Measurements from ENCODE around the gene TOPAZ1. TPM values are rescaled to one million over a fixed set of nuclear protein-coding genes. Genes with fewer than 3 reads are reported as not detected.

TOPAZ1 gene
- total and polyA plus RNA-seq, 3 experiments from 2014 or later, result not detected

DNA sequence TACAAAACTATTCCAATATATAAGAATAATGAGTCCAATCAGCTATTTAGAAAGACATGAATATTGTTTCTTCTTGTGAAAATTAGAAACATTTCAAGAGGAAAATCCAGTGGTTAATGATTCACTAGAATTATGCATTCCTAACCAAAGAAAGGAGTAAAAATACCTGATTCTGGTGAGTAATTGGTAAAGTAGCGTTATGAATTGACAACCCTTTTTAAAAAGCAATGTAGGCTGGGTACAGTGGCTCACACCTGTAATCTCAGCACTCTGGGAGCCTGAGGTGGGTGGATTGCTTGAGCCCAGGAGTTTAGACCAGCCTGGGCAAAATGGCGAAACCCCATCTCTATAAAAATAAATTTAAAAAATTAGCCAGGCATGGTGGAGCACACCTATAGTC lies 43.3 kb downstream of the TOPAZ1 start:
- Mint-ChIP-seq H3K4me1 (no peaks in the 10 kb centered on the region), H3K27ac (no peak overlapping the region), H3K9me3 (no peaks in the 10 kb centered on the region), H3K4me3 (no peak overlapping the region), H3K27me3 (peaks cover 10 to 35% of the 10 kb centered on the region in 2 donors), H3K36me3 (no peaks in the 10 kb centered on the region)
- ChIA-PET POLR2A (no interaction called here), CTCF (no interaction called here)
- H3K36me3 ChIP-seq (ENCODE audit: insufficient read depth, low read length), result no peaks in the 10 kb centered on the region
- no peaks in the 10 kb centered on the region for H3K9me3 ChIP-seq (ENCODE audit: low read length)
- H3K4me1 ChIP-seq (ENCODE audit: insufficient read depth, low read length), result no peaks in the 10 kb centered on the region
- H3K4me3 ChIP-seq (ENCODE audit: low read length), result no peak overlapping the region
- no peak overlapping the region for H3K27ac ChIP-seq (ENCODE audit: low read depth, low read length)
- no peaks in the 10 kb centered on the region for H3K27me3 ChIP-seq (ENCODE audit: insufficient read depth, low read length, poor library complexity, severe bottlenecking)
- DNase-seq, result no peak

- no peak for DNase-seq
- CTCF ChIA-PET, result no interaction called here
- no peaks in the 10 kb centered on the region for H3K36me3 ChIP-seq (ENCODE audit: insufficient read depth, low read length)
These were observed 48.3 kb downstream of the TOPAZ1 start for GRCh38 chr3:44289882-44290462.

DNA sequence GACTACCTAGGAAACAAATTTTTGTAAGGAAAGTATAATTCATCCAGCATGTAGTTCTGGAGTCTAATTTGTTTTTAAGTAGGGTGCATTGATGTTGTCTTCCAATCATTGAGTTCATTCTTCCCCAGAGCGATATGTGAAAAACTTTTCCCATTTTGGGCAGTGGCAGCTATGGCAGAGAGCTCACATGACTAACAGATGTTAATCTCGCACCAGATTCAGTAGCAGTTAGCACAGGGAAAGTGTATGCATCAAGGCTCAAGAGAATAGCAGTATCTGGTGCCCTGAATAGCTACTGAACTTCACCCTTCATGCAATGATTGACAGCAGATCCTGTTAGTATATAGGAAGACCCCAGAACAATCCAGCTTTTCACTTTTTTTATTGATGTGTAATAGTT lies 50.6 kb downstream of the TOPAZ1 start:
- no peaks in the 10 kb centered on the region for H3K27me3 ChIP-seq (ENCODE audit: insufficient read depth, low read length, poor library complexity, severe bottlenecking)
- no peaks in the 10 kb centered on the region for H3K36me3 ChIP-seq (ENCODE audit: insufficient read depth, low read length)
- no peaks in the 10 kb centered on the region for H3K36me3 Mint-ChIP-seq
- H3K27ac Mint-ChIP-seq, result no peak overlapping the region
- no peak overlapping the region for H3K27ac ChIP-seq (ENCODE audit: low read depth, low read length)
- no peak overlapping the region for H3K4me3 Mint-ChIP-seq
- POLR2A ChIA-PET, result no interaction called here
- H3K4me3 ChIP-seq (ENCODE audit: low read length), result no peak overlapping the region
- no peak for DNase-seq
- no peaks in the 10 kb centered on the region for H3K4me1 Mint-ChIP-seq
- peaks cover 14 to 46% of the 10 kb centered on the region in 2 donors for H3K27me3 Mint-ChIP-seq
- H3K9me3 ChIP-seq (ENCODE audit: low read length), result no peaks in the 10 kb centered on the region
- CTCF ChIA-PET, result no interaction called here
- no peaks in the 10 kb centered on the region for H3K4me1 ChIP-seq (ENCODE audit: insufficient read depth, low read length)
- no peaks in the 10 kb centered on the region for H3K9me3 Mint-ChIP-seq

More at GRCh38 chr3:44289882-44290462, 48.3 kb downstream of the TOPAZ1 start:
- no peak overlapping the region for H3K4me3 Mint-ChIP-seq
- Histone ChIP-seq H3K27ac (ENCODE audit: low read depth, low read length) (no peak overlapping the region), H3K4me1 (ENCODE audit: insufficient read depth, low read length) (no peaks in the 10 kb centered on the region), H3K27me3 (ENCODE audit: insufficient read depth, low read length, poor library complexity, severe bottlenecking) (no peaks in the 10 kb centered on the region), H3K9me3 (ENCODE audit: low read length) (no peaks in the 10 kb centered on the region), H3K4me3 (ENCODE audit: low read length) (no peak overlapping the region)
- H3K9me3 Mint-ChIP-seq, result no peaks in the 10 kb centered on the region
- no peaks in the 10 kb centered on the region for H3K4me1 Mint-ChIP-seq
- H3K27me3 Mint-ChIP-seq, result peaks cover 6 to 31% of the 10 kb centered on the region in 2 donors
- H3K36me3 Mint-ChIP-seq, result no peaks in the 10 kb centered on the region
- POLR2A ChIA-PET, result no interaction called here
- H3K27ac Mint-ChIP-seq, result no peak overlapping the region

DNA sequence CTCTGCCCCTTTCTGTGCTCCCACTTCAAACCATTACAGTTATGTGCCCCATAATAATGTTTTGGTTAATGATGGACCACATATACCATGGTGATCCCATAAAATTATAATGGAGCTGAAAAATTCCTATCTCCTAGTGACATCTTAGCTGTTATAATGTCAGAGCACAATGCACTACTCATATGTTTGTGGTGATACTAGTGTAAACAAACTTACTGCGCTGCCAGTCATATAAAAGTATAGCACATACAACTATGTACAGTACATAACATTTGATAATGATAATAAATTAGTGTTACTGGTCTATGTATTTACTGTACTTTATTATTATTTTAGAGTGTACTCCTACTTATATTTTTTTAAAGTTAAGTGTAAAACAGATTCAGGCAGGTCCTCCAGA lies 51.3 kb downstream of the TOPAZ1 start:
- ChIA-PET CTCF (no interaction called here), POLR2A (no interaction called here)
- H3K27ac ChIP-seq (ENCODE audit: low read depth, low read length), result no peak overlapping the region
- H3K27ac Mint-ChIP-seq, result no peak overlapping the region
- H3K36me3 Mint-ChIP-seq, result no peaks in the 10 kb centered on the region
- no peaks in the 10 kb centered on the region for H3K9me3 Mint-ChIP-seq
- H3K9me3 ChIP-seq (ENCODE audit: low read length), result no peaks in the 10 kb centered on the region
- H3K4me3 Mint-ChIP-seq, result no peak overlapping the region
- H3K27me3 Mint-ChIP-seq, result peaks cover 14 to 46% of the 10 kb centered on the region in 2 donors
- no peaks in the 10 kb centered on the region for H3K4me1 ChIP-seq (ENCODE audit: insufficient read depth, low read length)
- no peaks in the 10 kb centered on the region for H3K36me3 ChIP-seq (ENCODE audit: insufficient read depth, low read length)
- H3K4me3 ChIP-seq (ENCODE audit: low read length), result no peak overlapping the region
- DNase-seq, result no peak
- H3K4me1 Mint-ChIP-seq, result no peaks in the 10 kb centered on the region
- no peaks in the 10 kb centered on the region for H3K27me3 ChIP-seq (ENCODE audit: insufficient read depth, low read length, poor library complexity, severe bottlenecking)

GRCh38 chr3:44297255-44297654 lies 55.6 kb downstream of the TOPAZ1 start:
- no peaks in the 10 kb centered on the region for H3K36me3 Mint-ChIP-seq
- CTCF ChIA-PET, result no interaction called here
- no peak overlapping the region for H3K27ac ChIP-seq (ENCODE audit: low read depth, low read length)
- no peaks in the 10 kb centered on the region for H3K9me3 Mint-ChIP-seq
- H3K27me3 ChIP-seq (ENCODE audit: insufficient read depth, low read length, poor library complexity, severe bottlenecking), result no peaks in the 10 kb centered on the region
- H3K9me3 ChIP-seq (ENCODE audit: low read length), result no peaks in the 10 kb centered on the region
- H3K27me3 Mint-ChIP-seq, result peaks cover 10 to 29% of the 10 kb centered on the region in 2 donors
- no peaks in the 10 kb centered on the region for H3K36me3 ChIP-seq (ENCODE audit: insufficient read depth, low read length)
- no peaks in the 10 kb centered on the region for H3K4me1 ChIP-seq (ENCODE audit: insufficient read depth, low read length)
- POLR2A ChIA-PET, result no interaction called here
- H3K4me3 ChIP-seq (ENCODE audit: low read length), result no peak overlapping the region
- no peaks in the 10 kb centered on the region for H3K4me1 Mint-ChIP-seq
- H3K4me3 Mint-ChIP-seq, result no peak overlapping the region
- DNase-seq, result no peak
- H3K27ac Mint-ChIP-seq, result no peak overlapping the region

- H3K4me1 ChIP-seq (ENCODE audit: insufficient read depth, low read length), result no peaks in the 10 kb centered on the region
- Mint-ChIP-seq H3K4me1 (no peaks in the 10 kb centered on the region), H3K27ac (no peak overlapping the region), H3K36me3 (no peaks in the 10 kb centered on the region), H3K27me3 (peaks cover 11 to 24% of the 10 kb centered on the region in 2 donors), H3K9me3 (no peaks in the 10 kb centered on the region), H3K4me3 (no peak overlapping the region)
- POLR2A ChIA-PET, result no interaction called here
- no peaks in the 10 kb centered on the region for H3K9me3 ChIP-seq (ENCODE audit: low read length)
- no peak overlapping the region for H3K27ac ChIP-seq (ENCODE audit: low read depth, low read length)
- CTCF ChIA-PET, result no interaction called here
- no peaks in the 10 kb centered on the region for H3K27me3 ChIP-seq (ENCODE audit: insufficient read depth, low read length, poor library complexity, severe bottlenecking)
- H3K36me3 ChIP-seq (ENCODE audit: insufficient read depth, low read length), result no peaks in the 10 kb centered on the region
- no peak for DNase-seq
- no peak overlapping the region for H3K4me3 ChIP-seq (ENCODE audit: low read length)
These were observed 60.1 kb downstream of the TOPAZ1 start for GRCh38 chr3:44301746-44302145.

GRCh38 chr3:44309500-44309899 lies 67.8 kb downstream of the TOPAZ1 start:
- Histone ChIP-seq H3K4me1 (ENCODE audit: insufficient read depth, low read length) (no peaks in the 10 kb centered on the region), H3K27me3 (ENCODE audit: insufficient read depth, low read length, poor library complexity, severe bottlenecking) (no peaks in the 10 kb centered on the region), H3K9me3 (ENCODE audit: low read length) (no peaks in the 10 kb centered on the region), H3K36me3 (ENCODE audit: insufficient read depth, low read length) (no peaks in the 10 kb centered on the region), H3K27ac (ENCODE audit: low read depth, low read length) (no peak overlapping the region), H3K4me3 (ENCODE audit: low read length) (no peak overlapping the region)
- H3K27ac Mint-ChIP-seq, result no peak overlapping the region
- peaks cover 14 to 35% of the 10 kb centered on the region in 2 donors for H3K27me3 Mint-ChIP-seq
- H3K4me1 Mint-ChIP-seq, result no peaks in the 10 kb centered on the region
- DNase-seq, result no peak
- ChIA-PET CTCF (no interaction called here), POLR2A (no interaction called here)
- no peak overlapping the region for H3K4me3 Mint-ChIP-seq
- no peaks in the 10 kb centered on the region for H3K9me3 Mint-ChIP-seq
- H3K36me3 Mint-ChIP-seq, result no peaks in the 10 kb centered on the region

DNA sequence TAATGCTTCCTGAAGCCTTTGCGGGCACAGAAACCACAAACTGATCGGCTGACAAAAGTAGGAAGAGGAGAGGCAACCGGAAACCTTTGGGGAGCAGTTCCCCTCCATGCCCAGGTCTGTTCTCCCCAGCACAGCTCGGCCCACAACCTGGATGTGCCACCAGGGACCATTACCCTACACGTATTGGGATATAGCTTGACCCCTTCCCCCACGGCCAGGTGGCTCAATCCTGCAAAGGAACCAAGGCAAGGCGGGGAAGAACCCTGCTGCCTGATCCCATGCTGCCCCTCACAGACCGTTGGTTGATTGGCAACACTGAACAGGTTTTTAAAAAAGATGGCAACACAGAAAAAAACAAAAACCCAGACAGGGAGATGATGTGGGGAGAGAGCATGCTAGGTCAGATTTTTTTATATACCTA lies 77.2 kb downstream of the TOPAZ1 start:
- no peak overlapping the region for H3K4me3 Mint-ChIP-seq
- Histone ChIP-seq H3K27me3 (ENCODE audit: insufficient read depth, low read length, poor library complexity, severe bottlenecking) (peaks cover 3% of the 10 kb centered on the region), H3K4me3 (ENCODE audit: low read length) (no peak overlapping the region), H3K27ac (ENCODE audit: low read depth, low read length) (no peak overlapping the region), H3K9me3 (ENCODE audit: low read length) (no peaks in the 10 kb centered on the region), H3K36me3 (ENCODE audit: insufficient read depth, low read length) (no peaks in the 10 kb centered on the region), H3K4me1 (ENCODE audit: insufficient read depth, low read length) (no peaks in the 10 kb centered on the region)
- ChIA-PET POLR2A (no interaction called here), CTCF (no interaction called here)
- no peaks in the 10 kb centered on the region for H3K4me1 Mint-ChIP-seq
- no peaks in the 10 kb centered on the region for H3K36me3 Mint-ChIP-seq
- no peak for DNase-seq
- peaks cover 13 to 20% of the 10 kb centered on the region in 2 donors for H3K27me3 Mint-ChIP-seq
- H3K9me3 Mint-ChIP-seq, result no peaks in the 10 kb centered on the region
- H3K27ac Mint-ChIP-seq, result no peak overlapping the region

DNA sequence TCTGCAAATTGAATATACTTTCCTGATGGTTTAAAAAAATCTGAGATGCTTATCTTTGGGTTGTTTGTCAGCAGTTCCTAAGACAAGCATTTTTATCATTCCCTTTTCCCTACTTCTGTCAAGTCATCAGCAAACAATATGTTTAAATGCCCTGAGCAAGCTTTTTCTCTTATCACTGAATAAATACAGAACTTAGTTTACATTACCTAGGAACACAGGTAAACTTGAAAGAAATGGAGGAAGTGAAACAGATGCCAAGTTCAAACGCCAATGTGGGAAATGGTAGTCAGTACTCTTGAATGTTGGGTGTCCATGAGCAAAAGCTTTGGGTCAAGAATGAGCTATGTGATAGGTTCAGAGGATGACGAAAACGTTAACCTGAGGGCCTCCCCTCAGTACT lies 79.6 kb downstream of the TOPAZ1 start:
- Histone ChIP-seq H3K36me3 (ENCODE audit: insufficient read depth, low read length) (no peaks in the 10 kb centered on the region), H3K4me3 (ENCODE audit: low read length) (no peak overlapping the region), H3K9me3 (ENCODE audit: low read length) (no peaks in the 10 kb centered on the region), H3K4me1 (ENCODE audit: insufficient read depth, low read length) (no peaks in the 10 kb centered on the region), H3K27ac (ENCODE audit: low read depth, low read length) (no peak overlapping the region), H3K27me3 (ENCODE audit: insufficient read depth, low read length, poor library complexity, severe bottlenecking) (peaks cover 3% of the 10 kb centered on the region)
- CTCF ChIA-PET, result no interaction called here
- Mint-ChIP-seq H3K27me3 (peaks cover 19 to 31% of the 10 kb centered on the region in 2 donors), H3K36me3 (no peaks in the 10 kb centered on the region), H3K4me1 (no peaks in the 10 kb centered on the region), H3K4me3 (no peak overlapping the region), H3K9me3 (no peaks in the 10 kb centered on the region), H3K27ac (no peak overlapping the region)
- POLR2A ChIA-PET, result no interaction called here
- DNase-seq, result no peak
